HepG2 (cell line): Measurements from ENCODE around the gene AQP5.

Source experiments
- ESRRA ChIP-seq: sonication (generic); formaldehyde crosslinking; IDR thresholded peaks from 2 replicates; pipeline ENCODE4 v1.5.1; 2020; ENCODE audit warnings: mild to moderate bottlenecking, low read depth, missing genetic modification reagents
- NFE2L2 ChIP-seq: fragments of 150-350 bp; IDR thresholded peaks from 2 replicates; pipeline ENCODE4 v1.6.1; 2014; ENCODE audit warnings: low read length
- POLR2A ChIP-seq, 2 experiments: IDR thresholded peaks; 2 replicates each; pipeline ENCODE4 v1.6.1; 2011; ENCODE audit warnings: low read depth in 2 of 2, low read length in 2 of 2, mild to moderate bottlenecking in 1 of 2, moderate library complexity in 1 of 2; ENCODE audit not compliant: insufficient read depth in 1 of 2
- POLR2AphosphoS5 ChIP-seq: IDR thresholded peaks from 2 replicates; pipeline ENCODE4 v1.6.1; 2012; ENCODE audit warnings: low read depth, low read length
- RBM22 ChIP-seq: fragments of 200-400 bp; formaldehyde crosslinking; optimal IDR thresholded peaks from 2 replicates; pipeline ENCODE3; 2017; ENCODE audit warnings: mild to moderate bottlenecking, low read length, moderate library complexity
- ZNF737 ChIP-seq: sonication (generic); formaldehyde crosslinking; IDR thresholded peaks from 2 replicates; pipeline ENCODE4 v1.5.0; 2020; ENCODE audit warnings: missing genetic modification reagents, mild to moderate bottlenecking, borderline replicate concordance
- ZNF777 ChIP-seq: sonication (generic); formaldehyde crosslinking; IDR thresholded peaks from 2 replicates; pipeline ENCODE4 v1.4.0; 2020; ENCODE audit warnings: missing genetic modification reagents
- TF ChIP-seq, protein P1 (sequence below): sonication (generic); formaldehyde crosslinking; IDR thresholded peaks from 2 replicates; pipeline ENCODE4 v1.5.0; 2020; ENCODE audit warnings: mild to moderate bottlenecking, missing genetic modification reagents
- TF ChIP-seq, protein P2 (sequence below): sonication (generic); formaldehyde crosslinking; IDR thresholded peaks from 2 replicates; pipeline ENCODE4 v1.5.0; 2020; ENCODE audit warnings: mild to moderate bottlenecking, missing genetic modification reagents, moderate library complexity
- TF ChIP-seq, protein P3 (sequence below): sonication (generic); formaldehyde crosslinking; IDR thresholded peaks from one replicate; pipeline ENCODE4 v1.5.1; 2020; ENCODE audit warnings: mild to moderate bottlenecking, missing genetic modification reagents; ENCODE audit errors: not compliant biosample characterization
- TF ChIP-seq, protein P4 (sequence below): sonication (generic); formaldehyde crosslinking; IDR thresholded peaks from 2 replicates; pipeline ENCODE4 v1.4.0; 2020; ENCODE audit warnings: missing genetic modification reagents
- TF ChIP-seq, protein P5 (sequence below): sonication (generic); formaldehyde crosslinking; IDR thresholded peaks from 2 replicates; pipeline ENCODE4 v1.4.0; 2020; ENCODE audit warnings: low read depth, mild to moderate bottlenecking, missing genetic modification reagents

DNA sequence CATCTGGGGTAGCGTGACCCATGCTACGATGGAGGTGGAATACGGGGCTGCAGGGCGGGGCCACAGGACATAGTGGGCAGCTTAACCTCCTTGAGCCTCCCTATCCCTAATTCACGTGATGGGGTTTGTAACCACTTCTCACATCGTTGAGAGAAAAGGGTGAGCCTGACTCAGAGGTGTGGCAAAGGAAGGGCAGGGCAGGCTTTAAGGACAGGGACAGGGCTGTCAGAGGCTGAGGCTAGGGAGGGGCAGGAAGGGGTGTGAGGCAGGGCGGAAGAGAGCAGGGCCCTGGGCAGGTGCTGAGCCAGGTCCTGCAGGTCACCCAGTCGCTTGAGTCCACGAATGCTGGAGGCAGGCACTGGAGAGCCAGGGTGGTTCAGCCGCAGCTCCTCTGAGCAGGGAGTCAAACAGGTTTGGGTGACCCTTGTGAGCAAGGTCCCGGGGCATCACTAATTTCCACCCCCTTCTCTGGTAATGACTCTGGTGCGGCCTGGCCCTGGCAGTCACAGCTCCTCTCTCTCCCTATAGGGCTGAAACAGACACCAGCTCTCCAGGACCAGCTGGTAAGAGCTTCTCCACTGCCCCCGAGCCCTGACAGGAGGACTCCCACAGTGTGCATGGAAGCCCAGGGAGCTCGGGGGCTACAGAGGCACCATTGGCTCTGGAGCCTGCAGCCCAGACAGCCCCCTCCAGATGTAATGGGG lies 18.6 kb upstream of the AQP5 start:
- TF ChIP-seq ZNF737 = no peak
- TF ChIP-seq NFE2L2 = no peak
- TF ChIP-seq, protein P1, sequence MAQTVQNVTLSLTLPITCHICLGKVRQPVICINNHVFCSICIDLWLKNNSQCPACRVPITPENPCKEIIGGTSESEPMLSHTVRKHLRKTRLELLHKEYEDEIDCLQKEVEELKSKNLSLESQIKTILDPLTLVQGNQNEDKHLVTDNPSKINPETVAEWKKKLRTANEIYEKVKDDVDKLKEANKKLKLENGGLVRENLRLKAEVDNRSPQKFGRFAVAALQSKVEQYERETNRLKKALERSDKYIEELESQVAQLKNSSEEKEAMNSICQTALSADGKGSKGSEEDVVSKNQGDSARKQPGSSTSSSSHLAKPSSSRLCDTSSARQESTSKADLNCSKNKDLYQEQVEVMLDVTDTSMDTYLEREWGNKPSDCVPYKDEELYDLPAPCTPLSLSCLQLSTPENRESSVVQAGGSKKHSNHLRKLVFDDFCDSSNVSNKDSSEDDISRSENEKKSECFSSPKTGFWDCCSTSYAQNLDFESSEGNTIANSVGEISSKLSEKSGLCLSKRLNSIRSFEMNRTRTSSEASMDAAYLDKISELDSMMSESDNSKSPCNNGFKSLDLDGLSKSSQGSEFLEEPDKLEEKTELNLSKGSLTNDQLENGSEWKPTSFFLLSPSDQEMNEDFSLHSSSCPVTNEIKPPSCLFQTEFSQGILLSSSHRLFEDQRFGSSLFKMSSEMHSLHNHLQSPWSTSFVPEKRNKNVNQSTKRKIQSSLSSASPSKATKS (CRISPR knock-in tag) = no peak
- TF ChIP-seq, protein P2, sequence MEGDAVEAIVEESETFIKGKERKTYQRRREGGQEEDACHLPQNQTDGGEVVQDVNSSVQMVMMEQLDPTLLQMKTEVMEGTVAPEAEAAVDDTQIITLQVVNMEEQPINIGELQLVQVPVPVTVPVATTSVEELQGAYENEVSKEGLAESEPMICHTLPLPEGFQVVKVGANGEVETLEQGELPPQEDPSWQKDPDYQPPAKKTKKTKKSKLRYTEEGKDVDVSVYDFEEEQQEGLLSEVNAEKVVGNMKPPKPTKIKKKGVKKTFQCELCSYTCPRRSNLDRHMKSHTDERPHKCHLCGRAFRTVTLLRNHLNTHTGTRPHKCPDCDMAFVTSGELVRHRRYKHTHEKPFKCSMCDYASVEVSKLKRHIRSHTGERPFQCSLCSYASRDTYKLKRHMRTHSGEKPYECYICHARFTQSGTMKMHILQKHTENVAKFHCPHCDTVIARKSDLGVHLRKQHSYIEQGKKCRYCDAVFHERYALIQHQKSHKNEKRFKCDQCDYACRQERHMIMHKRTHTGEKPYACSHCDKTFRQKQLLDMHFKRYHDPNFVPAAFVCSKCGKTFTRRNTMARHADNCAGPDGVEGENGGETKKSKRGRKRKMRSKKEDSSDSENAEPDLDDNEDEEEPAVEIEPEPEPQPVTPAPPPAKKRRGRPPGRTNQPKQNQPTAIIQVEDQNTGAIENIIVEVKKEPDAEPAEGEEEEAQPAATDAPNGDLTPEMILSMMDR (CRISPR knock-in tag) = no peak
- TF ChIP-seq, protein P3, sequence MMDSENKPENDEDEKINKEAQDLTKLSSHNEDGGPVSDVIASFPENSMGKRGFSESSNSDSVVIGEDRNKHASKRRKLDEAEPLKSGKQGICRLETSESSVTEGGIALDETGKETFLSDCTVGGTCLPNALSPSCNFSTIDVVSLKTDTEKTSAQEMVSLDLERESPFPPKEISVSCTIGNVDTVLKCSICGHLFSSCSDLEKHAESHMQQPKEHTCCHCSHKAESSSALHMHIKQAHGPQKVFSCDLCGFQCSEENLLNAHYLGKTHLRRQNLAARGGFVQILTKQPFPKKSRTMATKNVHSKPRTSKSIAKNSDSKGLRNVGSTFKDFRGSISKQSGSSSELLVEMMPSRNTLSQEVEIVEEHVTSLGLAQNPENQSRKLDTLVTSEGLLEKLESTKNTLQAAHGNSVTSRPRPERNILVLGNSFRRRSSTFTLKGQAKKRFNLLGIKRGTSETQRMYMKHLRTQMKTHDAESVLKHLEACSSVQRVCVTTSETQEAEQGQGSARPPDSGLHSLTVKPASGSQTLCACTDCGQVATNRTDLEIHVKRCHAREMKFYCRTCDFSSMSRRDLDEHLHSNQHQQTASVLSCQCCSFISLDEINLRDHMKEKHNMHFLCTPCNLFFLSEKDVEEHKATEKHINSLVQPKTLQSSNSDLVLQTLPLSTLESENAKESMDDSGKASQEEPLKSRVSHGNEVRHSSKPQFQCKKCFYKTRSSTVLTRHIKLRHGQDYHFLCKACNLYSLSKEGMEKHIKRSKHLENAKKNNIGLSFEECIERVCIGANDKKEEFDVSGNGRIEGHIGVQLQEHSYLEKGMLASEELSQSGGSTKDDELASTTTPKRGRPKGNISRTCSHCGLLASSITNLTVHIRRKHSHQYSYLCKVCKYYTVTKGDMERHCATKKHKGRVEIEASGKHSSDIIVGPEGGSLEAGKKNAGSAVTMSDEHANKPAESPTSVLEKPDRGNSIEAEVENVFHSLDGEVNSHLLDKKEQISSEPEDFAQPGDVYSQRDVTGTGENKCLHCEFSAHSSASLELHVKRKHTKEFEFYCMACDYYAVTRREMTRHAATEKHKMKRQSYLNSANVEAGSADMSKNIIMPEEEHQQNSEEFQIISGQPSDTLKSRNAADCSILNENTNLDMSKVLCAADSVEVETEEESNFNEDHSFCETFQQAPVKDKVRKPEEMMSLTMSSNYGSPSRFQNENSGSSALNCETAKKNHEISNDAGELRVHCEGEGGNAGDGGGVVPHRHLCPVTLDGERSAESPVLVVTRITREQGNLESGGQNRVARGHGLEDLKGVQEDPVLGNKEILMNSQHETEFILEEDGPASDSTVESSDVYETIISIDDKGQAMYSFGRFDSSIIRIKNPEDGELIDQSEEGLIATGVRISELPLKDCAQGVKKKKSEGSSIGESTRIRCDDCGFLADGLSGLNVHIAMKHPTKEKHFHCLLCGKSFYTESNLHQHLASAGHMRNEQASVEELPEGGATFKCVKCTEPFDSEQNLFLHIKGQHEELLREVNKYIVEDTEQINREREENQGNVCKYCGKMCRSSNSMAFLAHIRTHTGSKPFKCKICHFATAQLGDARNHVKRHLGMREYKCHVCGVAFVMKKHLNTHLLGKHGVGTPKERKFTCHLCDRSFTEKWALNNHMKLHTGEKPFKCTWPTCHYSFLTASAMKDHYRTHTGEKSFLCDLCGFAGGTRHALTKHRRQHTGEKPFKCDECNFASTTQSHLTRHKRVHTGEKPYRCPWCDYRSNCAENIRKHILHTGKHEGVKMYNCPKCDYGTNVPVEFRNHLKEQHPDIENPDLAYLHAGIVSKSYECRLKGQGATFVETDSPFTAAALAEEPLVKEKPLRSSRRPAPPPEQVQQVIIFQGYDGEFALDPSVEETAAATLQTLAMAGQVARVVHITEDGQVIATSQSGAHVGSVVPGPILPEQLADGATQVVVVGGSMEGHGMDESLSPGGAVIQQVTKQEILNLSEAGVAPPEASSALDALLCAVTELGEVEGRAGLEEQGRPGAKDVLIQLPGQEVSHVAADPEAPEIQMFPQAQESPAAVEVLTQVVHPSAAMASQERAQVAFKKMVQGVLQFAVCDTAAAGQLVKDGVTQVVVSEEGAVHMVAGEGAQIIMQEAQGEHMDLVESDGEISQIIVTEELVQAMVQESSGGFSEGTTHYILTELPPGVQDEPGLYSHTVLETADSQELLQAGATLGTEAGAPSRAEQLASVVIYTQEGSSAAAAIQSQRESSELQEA = no peak
- TF ChIP-seq ESRRA (CRISPR knock-in tag) = no peak
- no peak for TF ChIP-seq ZNF777 (CRISPR knock-in tag)
- TF ChIP-seq, protein P4, sequence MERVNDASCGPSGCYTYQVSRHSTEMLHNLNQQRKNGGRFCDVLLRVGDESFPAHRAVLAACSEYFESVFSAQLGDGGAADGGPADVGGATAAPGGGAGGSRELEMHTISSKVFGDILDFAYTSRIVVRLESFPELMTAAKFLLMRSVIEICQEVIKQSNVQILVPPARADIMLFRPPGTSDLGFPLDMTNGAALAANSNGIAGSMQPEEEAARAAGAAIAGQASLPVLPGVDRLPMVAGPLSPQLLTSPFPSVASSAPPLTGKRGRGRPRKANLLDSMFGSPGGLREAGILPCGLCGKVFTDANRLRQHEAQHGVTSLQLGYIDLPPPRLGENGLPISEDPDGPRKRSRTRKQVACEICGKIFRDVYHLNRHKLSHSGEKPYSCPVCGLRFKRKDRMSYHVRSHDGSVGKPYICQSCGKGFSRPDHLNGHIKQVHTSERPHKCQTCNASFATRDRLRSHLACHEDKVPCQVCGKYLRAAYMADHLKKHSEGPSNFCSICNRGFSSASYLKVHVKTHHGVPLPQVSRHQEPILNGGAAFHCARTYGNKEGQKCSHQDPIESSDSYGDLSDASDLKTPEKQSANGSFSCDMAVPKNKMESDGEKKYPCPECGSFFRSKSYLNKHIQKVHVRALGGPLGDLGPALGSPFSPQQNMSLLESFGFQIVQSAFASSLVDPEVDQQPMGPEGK (CRISPR knock-in tag) = no peak
- no peak for TF ChIP-seq RBM22
- TF ChIP-seq, protein P5, sequence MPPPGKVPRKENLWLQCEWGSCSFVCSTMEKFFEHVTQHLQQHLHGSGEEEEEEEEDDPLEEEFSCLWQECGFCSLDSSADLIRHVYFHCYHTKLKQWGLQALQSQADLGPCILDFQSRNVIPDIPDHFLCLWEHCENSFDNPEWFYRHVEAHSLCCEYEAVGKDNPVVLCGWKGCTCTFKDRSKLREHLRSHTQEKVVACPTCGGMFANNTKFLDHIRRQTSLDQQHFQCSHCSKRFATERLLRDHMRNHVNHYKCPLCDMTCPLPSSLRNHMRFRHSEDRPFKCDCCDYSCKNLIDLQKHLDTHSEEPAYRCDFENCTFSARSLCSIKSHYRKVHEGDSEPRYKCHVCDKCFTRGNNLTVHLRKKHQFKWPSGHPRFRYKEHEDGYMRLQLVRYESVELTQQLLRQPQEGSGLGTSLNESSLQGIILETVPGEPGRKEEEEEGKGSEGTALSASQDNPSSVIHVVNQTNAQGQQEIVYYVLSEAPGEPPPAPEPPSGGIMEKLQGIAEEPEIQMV (CRISPR knock-in tag) = no peak
- no peak for TF ChIP-seq POLR2A (IDR thresholded peaks at IDR 0.05; ENCODE audit: insufficient read depth in 1 of 2, low read depth in 2 of 2, low read length in 2 of 2)
- no peak for TF ChIP-seq POLR2AphosphoS5
